Measurements from ENCODE around the gene C6orf62.
"Not testable (repeated sequence)": the region's sequence is repeated elsewhere in the genome, so short reads cannot be mapped to it uniquely, and the experiment has no call there.

The C6orf62 gene

DNA sequence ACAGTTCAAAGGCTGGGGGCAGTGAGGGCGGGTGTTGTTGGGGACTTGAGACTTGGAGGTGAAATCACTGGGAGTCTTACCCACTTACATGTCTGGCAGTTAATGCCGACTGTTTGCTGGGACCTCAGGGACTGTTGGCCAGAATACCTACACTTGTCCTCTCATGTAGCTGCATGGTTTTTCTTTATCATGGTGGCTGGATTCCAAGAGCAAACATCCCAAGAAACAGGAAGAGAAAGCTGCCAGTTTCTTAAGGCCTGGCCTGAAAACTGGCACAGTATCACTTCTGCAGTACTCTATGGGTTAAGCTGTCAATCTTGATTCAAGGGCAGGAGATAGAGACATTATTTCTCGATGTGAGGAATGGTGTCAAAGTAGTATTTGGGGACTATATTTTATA lies 19.8 kb upstream of the C6orf62 start:
- DNase-seq (ENCODE audit: extremely low read depth, low read depth), result no peak

GRCh38 chr6:24734710-24735109 lies 15.8 kb upstream of the C6orf62 start:
- not testable (repeated sequence) for DNase-seq (ENCODE audit: extremely low read depth, low read depth)

More for the DNA sequence above, 19.8 kb upstream of the C6orf62 start:
- TF ChIP-seq CTCF (IDR thresholded peaks at IDR 0.05; ENCODE audit: low read depth, low read length), result no peak

GRCh38 chr6:24734166-24734565 lies 15.2 kb upstream of the C6orf62 start:
- no peak for DNase-seq (ENCODE audit: extremely low read depth, low read depth)
- TF ChIP-seq CTCF (IDR thresholded peaks at IDR 0.05; ENCODE audit: low read depth, low read length), result no peak

DNA sequence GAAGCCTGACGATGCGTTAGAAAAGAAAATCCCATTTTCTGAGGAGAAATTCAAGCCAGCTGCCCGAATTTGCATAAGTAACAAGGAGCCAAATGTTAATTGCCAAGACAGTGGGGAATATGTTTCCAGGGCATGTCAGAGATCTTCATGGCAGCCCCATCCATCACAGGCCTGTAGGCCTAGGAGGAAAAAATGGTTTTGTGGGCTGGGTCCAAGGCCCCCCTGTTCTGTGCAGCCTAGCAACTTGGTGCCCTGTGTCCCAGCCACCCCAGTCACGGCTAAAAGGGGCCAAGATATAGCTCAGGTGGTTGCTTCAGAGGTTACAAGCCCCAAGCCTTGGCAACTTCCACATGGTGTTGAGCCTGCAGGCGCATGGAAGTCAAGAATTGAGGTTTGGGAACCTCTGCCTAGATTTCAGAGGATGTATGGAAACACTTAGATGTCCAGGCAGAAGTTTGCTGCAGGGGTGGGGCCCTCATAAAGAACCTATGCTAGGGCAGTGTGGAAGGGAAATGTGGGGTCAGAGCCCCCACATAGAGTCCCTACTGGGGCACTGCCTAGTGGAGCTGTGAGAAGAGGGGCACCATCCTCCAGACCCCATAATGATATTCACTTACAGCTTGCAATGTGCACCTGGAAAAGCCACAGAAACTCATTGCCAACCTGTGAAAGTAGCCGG lies 12.6 kb upstream of the C6orf62 start:
- not testable (repeated sequence) for DNase-seq (ENCODE audit: extremely low read depth, low read depth)

- not testable (repeated sequence) for DNase-seq (ENCODE audit: extremely low read depth, low read depth)
Observed at GRCh38 chr6:24730653-24731052, 11.7 kb upstream of the C6orf62 start.

GRCh38 chr6:24723270-24723669 lies 4.3 kb upstream of the C6orf62 start:
- no peak for TF ChIP-seq CTCF (IDR thresholded peaks at IDR 0.05; ENCODE audit: low read depth, low read length)
- no peak for DNase-seq (ENCODE audit: extremely low read depth, low read depth)

- no peak for TF ChIP-seq CTCF (IDR thresholded peaks at IDR 0.05; ENCODE audit: low read depth, low read length)
- DNase-seq (ENCODE audit: extremely low read depth, low read depth), result peak; percentile 63
Observed at GRCh38 chr6:24721461-24722215, 2.7 kb upstream of the C6orf62 start.

GRCh38 chr6:24720604-24721460 lies 1.9 kb upstream of the C6orf62 start:
- peak; percentile 100 for DNase-seq (ENCODE audit: extremely low read depth, low read depth)
- TF ChIP-seq CTCF (IDR thresholded peaks at IDR 0.05; ENCODE audit: low read depth, low read length), result no peak
